K562 (cell line): ENCODE data around the gene KLF5. TPM values are rescaled to one million over a fixed set of nuclear protein-coding genes. Genes with fewer than 3 reads are reported as not detected.

Experiments used
- ATAC-seq: fragments of 200-7000 bp; cut with Tn5 transposase; 3 replicates; pipeline ENCODE4 v1.9.1; 2020; ENCODE audit warnings: moderate library complexity
- BruUV-seq: library from RNA; stranded (reverse); fragments of 400-500 nt; replicated peaks from 2 replicates; lab custom pipeline; 2021; lab: Mats Ljungman, UMichigan
- CTCF ChIA-PET: fragments of 300-600 bp; formaldehyde crosslinking; extraction: SDS; loops from one replicate; lab custom pipeline; 2021; ENCODE audit warnings: low intra/inter-chr PET ratio; lab: Yijun Ruan, JAX
- POLR2A ChIA-PET: fragments of 300-600, 350-650 bp; sonication (Branson Sonifier 250); formaldehyde crosslinking; extraction: SDS; loops from one replicate; lab custom pipeline; 2021; ENCODE audit warnings: antibody characterized with exemption, inconsistent platforms; lab: Yijun Ruan, JAX
- DNase-seq, 4 experiments: peaks; one replicate each; pipeline versions ENCODE4 v3.0.0 to v3.0.0-alpha.2; 2011 to 2018; ENCODE audit warnings: low spot score in 3 of 4, mixed read lengths in 3 of 4; ENCODE audit errors: extremely low read depth in 1 of 4
- FAIRE-seq: peaks from 2 replicates; lab custom pipeline; 2011; peaks lifted over from hg19 to GRCh38; lab: Jason Lieb, UNC
- H2AFZ ChIP-seq: 2 replicates; pipeline ENCODE4 v1.6.0; 2011; ENCODE audit warnings: low read depth, low read length, control low read depth, inconsistent platforms
- H3K27ac ChIP-seq: fragments of 200-600 bp; 3 replicates; pipeline ENCODE4 v1.8.0; 2011; ENCODE audit warnings: low read depth, mild to moderate bottlenecking, control low read depth, inconsistent platforms, low read length, moderate library complexity, mixed read lengths; ENCODE audit errors: extremely low read depth
- H3K27me3 ChIP-seq, 2 experiments: fragments of 300-600 bp in 1 of 2; 2 replicates in 1 of 2; 3 replicates in 1 of 2; pipeline versions ENCODE4 v1.6.0 to v1.8.0; 2011; ENCODE audit warnings: inconsistent platforms in 2 of 2, low read length in 2 of 2, mild to moderate bottlenecking in 1 of 2, mixed read lengths in 1 of 2, moderate library complexity in 1 of 2; ENCODE audit not compliant: control insufficient read depth in 2 of 2, insufficient read depth in 2 of 2
- H3K36me3 ChIP-seq: fragments of 300-600 bp; 3 replicates; pipeline ENCODE4 v1.8.0; 2011; ENCODE audit warnings: mild to moderate bottlenecking, low read length, inconsistent platforms; ENCODE audit not compliant: control insufficient read depth, insufficient read depth
- H3K4me1 ChIP-seq, 2 experiments: fragments of 200-600 bp in 1 of 2; replicated peaks in 1 of 2; 2 replicates in 1 of 2; 3 replicates in 1 of 2; pipeline versions ENCODE4 v1.5.1 to v1.8.0; 2011; ENCODE audit warnings: inconsistent platforms in 2 of 2, low read length in 2 of 2, mild to moderate bottlenecking in 1 of 2, mixed read lengths in 1 of 2, moderate library complexity in 1 of 2; ENCODE audit not compliant: control insufficient read depth in 2 of 2, insufficient read depth in 2 of 2
- H3K4me2 ChIP-seq: 2 replicates; pipeline ENCODE4 v1.6.1; 2011; ENCODE audit warnings: low read length, control low read depth, inconsistent platforms, mixed read lengths; ENCODE audit not compliant: insufficient read depth
- H3K4me3 ChIP-seq: fragments of 200-600 bp; sonication (generic), shearing (Covaris generic); 2 replicates; pipeline ENCODE4 v1.5.1; 2016; ENCODE audit warnings: control low read depth, inconsistent platforms
- H3K79me2 ChIP-seq: fragments of 200-600 bp; 3 replicates; pipeline ENCODE4 v1.8.0; 2011; ENCODE audit warnings: low read length, inconsistent platforms; ENCODE audit not compliant: control insufficient read depth, insufficient read depth
- H3K9ac ChIP-seq, 2 experiments: 2 replicates each; pipeline versions ENCODE4 v1.6.0 to v1.6.1; 2011; ENCODE audit warnings: low read depth in 2 of 2, low read length in 2 of 2, control low read depth in 1 of 2, inconsistent platforms in 1 of 2, mild to moderate bottlenecking in 1 of 2, mixed read lengths in 1 of 2; ENCODE audit not compliant: insufficient read depth in 1 of 2
- H3K9me1 ChIP-seq: one replicate; pipeline ENCODE4 v1.6.0; 2011; ENCODE audit warnings: inconsistent platforms, mild to moderate bottlenecking, low read length, moderate library complexity; ENCODE audit not compliant: control insufficient read depth, insufficient read depth
- H3K9me3 ChIP-seq: replicated peaks from 2 replicates; pipeline ENCODE4 v1.5.1; 2011; ENCODE audit warnings: low read depth, low read length, inconsistent platforms; ENCODE audit not compliant: control insufficient read depth, insufficient read depth
- H4K20me1 ChIP-seq: replicated peaks from 2 replicates; pipeline ENCODE4 v1.6.1; 2011; ENCODE audit warnings: low read length, inconsistent platforms, mixed read lengths; ENCODE audit not compliant: control insufficient read depth, insufficient read depth
- HDAC3 ChIP-seq: fragments of 450-650 bp; IDR thresholded peaks from 2 replicates; pipeline ENCODE4 v1.6.1; 2018; ENCODE audit warnings: borderline replicate concordance, mild to moderate bottlenecking, moderate library complexity; ENCODE audit not compliant: partially characterized antibody
- LCOR ChIP-seq: sonication (generic); formaldehyde crosslinking; IDR thresholded peaks from 2 replicates; pipeline ENCODE4 v1.8.0; 2022; ENCODE audit warnings: mild to moderate bottlenecking, missing genetic modification reagents
- NR2F6 ChIP-seq: fragments of 450-650 bp; formaldehyde crosslinking; IDR thresholded peaks from 2 replicates; pipeline ENCODE4 v1.4.0; 2020; ENCODE audit warnings: mild to moderate bottlenecking
- SMARCE1 ChIP-seq: fragments of 450-650 bp; IDR thresholded peaks from 2 replicates; pipeline ENCODE4 v1.7.1; 2016; ENCODE audit warnings: mild to moderate bottlenecking
- TCFL5 ChIP-seq: fragments of 250-450 bp; sonication (Bioruptor Pico); conservative IDR thresholded peaks from 2 replicates; pipeline ENCODE4 v1.6.1; 2021; ENCODE audit warnings: mild to moderate bottlenecking, moderate library complexity, matching md5 sums
- VEZF1 ChIP-seq: fragments of 200-800 bp; sonication (Bioruptor generic); IDR thresholded peaks from 2 replicates; pipeline ENCODE4 v1.6.1; 2017; ENCODE audit warnings: missing genetic modification characterization, missing compliant biosample characterization
- ZBTB17 ChIP-seq: fragments of 450-650 bp; formaldehyde crosslinking; IDR thresholded peaks from 2 replicates; pipeline ENCODE4 v1.4.0; 2020; ENCODE audit warnings: mild to moderate bottlenecking
- ZBTB43 ChIP-seq: sonication (generic); formaldehyde crosslinking; IDR thresholded peaks from 2 replicates; pipeline ENCODE4 v1.8.0; 2023; ENCODE audit warnings: mild to moderate bottlenecking, missing genetic modification reagents
- ZBTB5 ChIP-seq: fragments of 450-650 bp; IDR thresholded peaks from 2 replicates; pipeline ENCODE4 v1.6.1; 2017; ENCODE audit warnings: antibody characterized with exemption
- WGBS: fragments of 100-300 bp; shearing (Covaris generic); methylation state at CpG from one replicate; pipeline ENCODE4 v1.1.6; 2016; ENCODE audit warnings: low coverage, mixed read lengths; ENCODE audit not compliant: insufficient coverage; ENCODE audit errors: missing lambda C conversion rate; 5-methylcytosine and 5-hydroxymethylcytosine counted together
- in situ Hi-C: fragments of 300-500 bp; cut with MboI; formaldehyde crosslinking; loops from 4 replicates; pipeline ENCODE4 v1.15.0; 2018; ENCODE audit warnings: inconsistent platforms, mixed read lengths
- intact Hi-C: fragments of 100-400 bp; cut with micrococcal nuclease; formaldehyde crosslinking; loops from 2 replicates; pipeline ENCODE4 v1.14.2; 2022
- polyA plus RNA-seq, 8 experiments: library from polyadenylated mRNA; depleted of rRNA in 4 of 8; stranded (reverse) in 5 of 8; unstranded in 3 of 8; fragments of >200 nt; fragmentation: Nextera tagmentation in 2 of 8; fragmentation: Illumina TruSeq in 1 of 8; extraction: Ambion mirVana in 2 of 8; extraction: Trizol in 1 of 8; gene quantifications; 2 replicates each; pipeline versions ENCODE4 v1.2.1 to v1.2.3, GENCODE V29; 2011 to 2014; ENCODE audit warnings: inconsistent platforms in 1 of 8, missing spikeins in 1 of 8
- total RNA-seq, 7 experiments: library from RNA; depleted of rRNA in 6 of 7; stranded (reverse); fragments of >200 nt in 6 of 7; fragmentation: Illumina TruSeq in 2 of 7; extraction: Trizol in 2 of 7; gene quantifications; 2 replicates each; pipeline versions ENCODE4 v1.2.1 to v1.2.3, GENCODE V29; 2011 to 2021; ENCODE audit warnings: low replicate concordance in 1 of 7

KLF5 gene
- total and polyA plus RNA-seq, 9 of the 15 experiments (the other 6 are each of a cell fraction or from before 2014, with no cell fraction given): 0.17 to 1.0 (median 0.36) TPM

- no peak overlapping the region for H3K9ac ChIP-seq
- H3K36me3 ChIP-seq: no peaks in the 10 kb centered on the region
- POLR2A ChIA-PET: no interaction called here
- BruUV-seq: no TSS peak
- H3K27ac ChIP-seq: no peak overlapping the region
- intact Hi-C loops: no loop called here
- H3K79me2 ChIP-seq: no peaks in the 10 kb centered on the region
- WGBS: 0% methylated on average over 1 of the region's 1 CpG
- peaks cover 0 to 5% of the 10 kb centered on the region in 2 experiments; a peak in 3 of 5 replicates for H3K27me3 ChIP-seq
- no peak overlapping the region for H3K4me2 ChIP-seq
- H2AFZ ChIP-seq: no peak overlapping the region
- H4K20me1 ChIP-seq: no peaks in the 10 kb centered on the region
- TF ChIP-seq HDAC3 (no peak), ZBTB43 (no peak), NR2F6 (CRISPR knock-in tag) (no peak)
- TF ChIP-seq, all 486 proteins: peak for 0
- no peak overlapping the region for H3K4me3 ChIP-seq
- no peaks in the 10 kb centered on the region for H3K9me3 ChIP-seq
- DNase-seq (no peak), FAIRE-seq (no peak), ATAC-seq (no peak)
- CTCF ChIA-PET: no interaction called here
- in situ Hi-C loops: no loop called here
- no peaks in the 10 kb centered on the region for H3K4me1 ChIP-seq
- no peaks in the 10 kb centered on the region for H3K9me1 ChIP-seq
Measured at GRCh38 chr13:73103238-73103637, 44.4 kb downstream of the KLF5 start.

- H3K4me1 ChIP-seq: no peaks in the 10 kb centered on the region
- no peaks in the 10 kb centered on the region for H3K9me1 ChIP-seq
- no peak overlapping the region for H3K4me3 ChIP-seq
- no peak overlapping the region for H3K27ac ChIP-seq
- no TSS peak for BruUV-seq
- peaks cover 0 to 5% of the 10 kb centered on the region in 2 experiments; a peak in 3 of 5 replicates for H3K27me3 ChIP-seq
- no peak overlapping the region for H2AFZ ChIP-seq
- no peak overlapping the region for H3K9ac ChIP-seq
- ChIA-PET POLR2A (no interaction called here), CTCF (no interaction called here)
- WGBS: 1% methylated on average over 9 of the region's 10 CpGs
- DNase-seq (no peak), ATAC-seq (no peak), FAIRE-seq (no peak)
- no peaks in the 10 kb centered on the region for H3K79me2 ChIP-seq
- intact Hi-C loops (no loop called here), in situ Hi-C loops (no loop called here)
- H3K4me2 ChIP-seq: no peak overlapping the region
- no peaks in the 10 kb centered on the region for H4K20me1 ChIP-seq
- H3K9me3 ChIP-seq: no peaks in the 10 kb centered on the region
- H3K36me3 ChIP-seq: no peaks in the 10 kb centered on the region
- TF ChIP-seq ZBTB17 (CRISPR knock-in tag): no peak
- no peak for TF ChIP-seq VEZF1 (CRISPR knock-in tag)
- TF ChIP-seq ZBTB5: no peak
- no peak for TF ChIP-seq SMARCE1
- no peak for TF ChIP-seq TCFL5 (CRISPR knock-in tag)
- no peak for TF ChIP-seq LCOR (CRISPR knock-in tag)
Measured at GRCh38 chr13:73106513-73107178, 47.8 kb downstream of the KLF5 start.
